DND-41 (cell line): ENCODE results near the gene ACAA1.

Experiments used
- ATAC-seq: fragments of 200-7000 bp; cut with Tn5 transposase; 3 replicates; pipeline ENCODE4 v1.9.1; 2021; ENCODE audit warnings: low read depth; ENCODE audit not compliant: insufficient read depth
- DNase-seq: peaks from one replicate; pipeline ENCODE4 v3.0.0-alpha.2; 2020
- H2AFZ ChIP-seq: 2 replicates; pipeline ENCODE4 v1.6.0; 2012; ENCODE audit warnings: low read depth, low read length
- H3K27ac ChIP-seq: 2 replicates; pipeline ENCODE4 v1.5.1; 2012; ENCODE audit warnings: low read length, inconsistent platforms
- H3K27me3 ChIP-seq: fragments of 200-600 bp; sonication (generic); 2 replicates; pipeline ENCODE4 v1.6.0; 2012; ENCODE audit warnings: low read length, mild to moderate bottlenecking, inconsistent platforms; ENCODE audit not compliant: insufficient read depth, poor library complexity
- H3K36me3 ChIP-seq: 2 replicates; pipeline ENCODE4 v1.5.1; 2012; ENCODE audit warnings: low read length, inconsistent platforms; ENCODE audit not compliant: insufficient read depth
- H3K4me1 ChIP-seq: 2 replicates; pipeline ENCODE4 v1.5.1; 2012; ENCODE audit warnings: mild to moderate bottlenecking, low read length; ENCODE audit not compliant: insufficient read depth
- H3K4me2 ChIP-seq: 2 replicates; pipeline ENCODE4 v1.6.0; 2012; ENCODE audit warnings: mild to moderate bottlenecking, moderate library complexity, low read length, inconsistent platforms; ENCODE audit not compliant: insufficient read depth
- H3K4me3 ChIP-seq, 2 experiments: fragments of 200-600 bp in 1 of 2; shearing (Covaris generic) in 1 of 2; 2 replicates each; pipeline ENCODE4 v1.5.1; 2012 to 2016; ENCODE audit warnings: inconsistent platforms in 2 of 2, low read length in 2 of 2, mild to moderate bottlenecking in 2 of 2, low read depth in 1 of 2, moderate library complexity in 1 of 2
- H3K79me2 ChIP-seq: 2 replicates; pipeline ENCODE4 v1.6.0; 2012; ENCODE audit warnings: low read length, inconsistent platforms; ENCODE audit not compliant: insufficient read depth
- H3K9ac ChIP-seq: 2 replicates; pipeline ENCODE4 v1.6.0; 2012; ENCODE audit warnings: low read depth, mild to moderate bottlenecking, inconsistent platforms, low read length, moderate library complexity
- H3K9me3 ChIP-seq: 2 replicates; pipeline ENCODE4 v1.5.1; 2012; ENCODE audit warnings: low read length, moderate library complexity, mild to moderate bottlenecking, inconsistent platforms; ENCODE audit not compliant: insufficient read depth, severe bottlenecking
- H4K20me1 ChIP-seq: 2 replicates; pipeline ENCODE4 v1.6.0; 2012; ENCODE audit warnings: low read length; ENCODE audit not compliant: insufficient read depth
- CTCF ChIP-seq: IDR thresholded peaks from 2 replicates; pipeline ENCODE4 v1.5.1; 2012; ENCODE audit warnings: borderline replicate concordance, low read length, moderate library complexity, mild to moderate bottlenecking; ENCODE audit not compliant: poor library complexity, severe bottlenecking; ENCODE audit errors: extremely low read depth
- EZH2 ChIP-seq: IDR thresholded peaks from 3 replicates; pipeline ENCODE4 v1.6.1; 2012; ENCODE audit warnings: borderline replicate concordance, low read depth, mild to moderate bottlenecking, moderate library complexity, low read length, inconsistent platforms; ENCODE audit not compliant: severe bottlenecking

The ACAA1 gene

GRCh38 chr3:38150780-38151528, 14.0 kb upstream of the ACAA1 start:
- Histone ChIP-seq H3K9me3 (peaks cover 4% of the 10 kb centered on the region), H3K27me3 (no peaks in the 10 kb centered on the region), H4K20me1 (no peaks in the 10 kb centered on the region), H3K36me3 (no peaks in the 10 kb centered on the region), H3K27ac (no peak overlapping the region), H3K79me2 (no peaks in the 10 kb centered on the region), H3K4me3 (no peak overlapping the region), H3K4me2 (no peak overlapping the region), H3K4me1 (no peaks in the 10 kb centered on the region), H2AFZ (no peak overlapping the region), H3K9ac (no peak overlapping the region)
- DNase-seq (no peak), ATAC-seq (no peak)
- TF ChIP-seq CTCF (peak; percentile 35), EZH2 (no peak)

GRCh38 chr3:38149708-38150107, 12.8 kb upstream of the ACAA1 start:
- peak overlapping the region; percentile 38; the same call in 1 of the 2 replicates for H2AFZ ChIP-seq
- DNase-seq (no peak), ATAC-seq (no peak)
- no peaks in the 10 kb centered on the region for H3K27me3 ChIP-seq
- H3K9ac ChIP-seq = no peak overlapping the region
- H3K79me2 ChIP-seq = no peaks in the 10 kb centered on the region
- TF ChIP-seq EZH2 (no peak), CTCF (no peak)
- H3K4me3 ChIP-seq = no peak overlapping the region
- no peaks in the 10 kb centered on the region for H3K4me1 ChIP-seq
- no peaks in the 10 kb centered on the region for H4K20me1 ChIP-seq
- no peak overlapping the region for H3K27ac ChIP-seq
- peaks cover 5% of the 10 kb centered on the region for H3K9me3 ChIP-seq
- H3K36me3 ChIP-seq = no peaks in the 10 kb centered on the region
- H3K4me2 ChIP-seq = no peak overlapping the region

- H3K4me2 ChIP-seq = no peak overlapping the region
- DNase-seq (no peak), ATAC-seq (no peak)
- no peaks in the 10 kb centered on the region for H3K27me3 ChIP-seq
- no peaks in the 10 kb centered on the region for H3K36me3 ChIP-seq
- TF ChIP-seq CTCF = no peak
- no peak for TF ChIP-seq EZH2
- no peak overlapping the region for H3K9ac ChIP-seq
- H2AFZ ChIP-seq = no peak overlapping the region
- H3K4me3 ChIP-seq = no peak overlapping the region
- no peaks in the 10 kb centered on the region for H3K4me1 ChIP-seq
- H3K9me3 ChIP-seq = peaks cover 5% of the 10 kb centered on the region
- no peak overlapping the region for H3K27ac ChIP-seq
- H4K20me1 ChIP-seq = no peaks in the 10 kb centered on the region
- H3K79me2 ChIP-seq = no peaks in the 10 kb centered on the region
Observed at GRCh38 chr3:38148311-38148882, 11.5 kb upstream of the ACAA1 start.
